Measurements from ENCODE around the gene ACSS1. TPM values are rescaled to one million over a fixed set of nuclear protein-coding genes. Genes with fewer than 3 reads are reported as not detected.

ACSS1 gene
- total and polyA plus RNA-seq, 7 donors = 20.1 to 41.0 (median 27.1) TPM

DNA sequence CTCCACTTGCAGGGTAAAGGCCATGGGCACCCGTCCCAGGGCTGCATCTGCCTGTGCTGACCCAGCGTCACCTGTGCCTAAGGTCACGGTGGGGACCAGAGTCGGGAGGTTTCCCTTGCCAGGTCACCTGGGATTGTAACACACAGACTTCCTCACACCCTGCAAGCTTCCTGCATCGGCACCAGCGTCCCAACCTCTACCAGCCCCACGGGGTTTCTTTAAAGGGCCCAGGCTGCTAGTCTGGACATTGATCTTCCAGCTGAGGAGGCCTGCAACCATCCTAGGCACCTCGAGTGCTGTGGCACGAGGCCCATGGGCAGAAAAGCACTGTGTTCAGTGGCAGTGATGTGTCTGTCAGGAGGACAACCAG, 12.6 kb downstream of the ACSS1 start:
- no peak overlapping the region for H3K4me3 ChIP-seq
- DNase-seq = peak; percentile 58
- intact Hi-C loops (cut with DNase I) = loop anchor here (10.0 kb wide), 1 partner anchor 1411 kb away; the partner anchor contains the start of gene CST3
- no peak overlapping the region for H3K27ac ChIP-seq
- H3K27me3 ChIP-seq = no peaks in the 10 kb centered on the region
- H3K4me1 ChIP-seq = peaks cover 0 to 79% (median 60%) of the 10 kb centered on the region in 4 donors
- H3K9me3 ChIP-seq = no peaks in the 10 kb centered on the region
- no peak for TF ChIP-seq EP300 (IDR thresholded peaks at IDR 0.05)
- TF ChIP-seq, protein P1, sequence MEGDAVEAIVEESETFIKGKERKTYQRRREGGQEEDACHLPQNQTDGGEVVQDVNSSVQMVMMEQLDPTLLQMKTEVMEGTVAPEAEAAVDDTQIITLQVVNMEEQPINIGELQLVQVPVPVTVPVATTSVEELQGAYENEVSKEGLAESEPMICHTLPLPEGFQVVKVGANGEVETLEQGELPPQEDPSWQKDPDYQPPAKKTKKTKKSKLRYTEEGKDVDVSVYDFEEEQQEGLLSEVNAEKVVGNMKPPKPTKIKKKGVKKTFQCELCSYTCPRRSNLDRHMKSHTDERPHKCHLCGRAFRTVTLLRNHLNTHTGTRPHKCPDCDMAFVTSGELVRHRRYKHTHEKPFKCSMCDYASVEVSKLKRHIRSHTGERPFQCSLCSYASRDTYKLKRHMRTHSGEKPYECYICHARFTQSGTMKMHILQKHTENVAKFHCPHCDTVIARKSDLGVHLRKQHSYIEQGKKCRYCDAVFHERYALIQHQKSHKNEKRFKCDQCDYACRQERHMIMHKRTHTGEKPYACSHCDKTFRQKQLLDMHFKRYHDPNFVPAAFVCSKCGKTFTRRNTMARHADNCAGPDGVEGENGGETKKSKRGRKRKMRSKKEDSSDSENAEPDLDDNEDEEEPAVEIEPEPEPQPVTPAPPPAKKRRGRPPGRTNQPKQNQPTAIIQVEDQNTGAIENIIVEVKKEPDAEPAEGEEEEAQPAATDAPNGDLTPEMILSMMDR (IDR thresholded peaks at IDR 0.05) = no peak
- peaks cover 8 to 32% (median 19%) of the 10 kb centered on the region in 4 donors for H3K36me3 ChIP-seq
- WGBS, 2 donors = 59 to 66% methylated on average over 9 of the region's 9 CpGs

DNA sequence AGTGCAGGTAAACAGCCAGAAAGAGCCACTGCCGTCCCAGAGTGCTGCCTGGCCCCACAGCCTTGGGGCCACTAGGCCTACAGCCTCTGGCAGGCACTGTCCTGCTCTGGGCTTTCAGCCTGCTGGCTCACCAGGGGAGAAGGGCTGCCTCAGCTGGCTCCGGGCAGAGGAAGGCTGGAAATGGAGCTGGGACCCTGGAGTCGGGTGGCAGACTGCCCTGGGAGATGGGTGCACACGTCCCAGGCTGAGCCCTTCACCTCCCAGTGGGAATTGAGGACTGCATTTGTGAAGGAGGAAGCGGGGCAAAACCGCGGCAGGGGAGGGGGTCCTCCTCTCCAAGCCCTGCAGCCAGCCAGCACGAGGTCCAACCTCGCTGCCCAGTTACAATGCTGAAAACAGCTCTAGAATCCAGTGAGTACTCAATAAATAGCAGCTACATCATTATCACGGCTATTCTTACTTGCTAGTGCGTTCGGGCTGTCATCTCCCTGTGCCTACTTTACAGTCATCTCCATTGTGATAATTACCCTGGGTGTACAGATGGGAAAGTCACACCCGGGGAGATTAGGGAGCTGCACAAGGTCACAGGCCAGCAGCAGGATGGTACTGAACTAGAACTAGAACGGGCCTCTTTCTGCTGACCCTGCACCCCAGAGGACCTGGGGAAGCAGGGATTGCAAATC, 13.1 kb downstream of the ACSS1 start:
- Histone ChIP-seq H3K9me3 (no peaks in the 10 kb centered on the region), H3K27me3 (no peaks in the 10 kb centered on the region), H3K4me3 (no peak overlapping the region), H3K27ac (peak overlapping the region in 1 of 4 donors; percentile 88), H3K4me1 (peaks cover 0 to 79% (median 60%) of the 10 kb centered on the region in 4 donors), H3K36me3 (peaks cover 8 to 32% (median 19%) of the 10 kb centered on the region in 4 donors)
- 73 to 79% methylated on average over 14 of the region's 14 CpGs for WGBS, 2 donors
- intact Hi-C loops (cut with DNase I) = loop anchor here (10.0 kb wide), 1 partner anchor 1410 kb away; the partner anchor contains the start of gene CST3
- TF ChIP-seq POLR2AphosphoS5 (IDR thresholded peaks at IDR 0.05) = no peak
- TF ChIP-seq POLR2A (IDR thresholded peaks at IDR 0.05) = no peak
- TF ChIP-seq EP300 (IDR thresholded peaks at IDR 0.05) = no peak
- TF ChIP-seq, protein P1 (IDR thresholded peaks at IDR 0.05) = no peak
- DNase-seq = peak; percentile 64

DNA sequence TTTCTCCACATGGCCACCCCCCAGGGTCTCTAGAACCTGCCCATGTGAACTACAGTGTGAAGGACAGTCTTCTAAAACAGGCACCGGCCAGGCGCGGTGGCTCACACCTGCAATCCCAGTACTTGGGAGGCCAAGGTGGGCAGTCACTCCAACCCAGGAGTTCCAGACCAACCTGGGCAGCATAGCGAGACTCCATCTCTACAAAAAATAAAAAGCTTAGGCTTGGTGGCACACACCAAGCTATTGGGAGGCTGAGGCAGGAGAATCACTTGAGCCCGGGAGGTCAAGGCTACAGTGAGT, 13.7 kb downstream of the ACSS1 start:
- Histone ChIP-seq H3K27me3 (no peaks in the 10 kb centered on the region), H3K4me1 (peaks cover 0 to 79% (median 59%) of the 10 kb centered on the region in 4 donors), H3K4me3 (no peak overlapping the region), H3K36me3 (peaks cover 8 to 32% (median 19%) of the 10 kb centered on the region in 4 donors), H3K9me3 (no peaks in the 10 kb centered on the region), H3K27ac (peak overlapping the region in 2 of 4 donors; percentile 88 to 93)
- intact Hi-C loops (cut with DNase I) = loop anchor here (10.0 kb wide), 1 partner anchor 1409 kb away; the partner anchor contains the start of gene CST3
- peak; percentile 60 for DNase-seq
- TF ChIP-seq POLR2AphosphoS5 (IDR thresholded peaks at IDR 0.05) (no peak), EP300 (IDR thresholded peaks at IDR 0.05) (no peak), POLR2A (IDR thresholded peaks at IDR 0.05) (no peak)
- TF ChIP-seq, protein P1 (IDR thresholded peaks at IDR 0.05) = no peak
- 97 to 98% methylated on average over 5 of the region's 5 CpGs for WGBS, 2 donors

DNA sequence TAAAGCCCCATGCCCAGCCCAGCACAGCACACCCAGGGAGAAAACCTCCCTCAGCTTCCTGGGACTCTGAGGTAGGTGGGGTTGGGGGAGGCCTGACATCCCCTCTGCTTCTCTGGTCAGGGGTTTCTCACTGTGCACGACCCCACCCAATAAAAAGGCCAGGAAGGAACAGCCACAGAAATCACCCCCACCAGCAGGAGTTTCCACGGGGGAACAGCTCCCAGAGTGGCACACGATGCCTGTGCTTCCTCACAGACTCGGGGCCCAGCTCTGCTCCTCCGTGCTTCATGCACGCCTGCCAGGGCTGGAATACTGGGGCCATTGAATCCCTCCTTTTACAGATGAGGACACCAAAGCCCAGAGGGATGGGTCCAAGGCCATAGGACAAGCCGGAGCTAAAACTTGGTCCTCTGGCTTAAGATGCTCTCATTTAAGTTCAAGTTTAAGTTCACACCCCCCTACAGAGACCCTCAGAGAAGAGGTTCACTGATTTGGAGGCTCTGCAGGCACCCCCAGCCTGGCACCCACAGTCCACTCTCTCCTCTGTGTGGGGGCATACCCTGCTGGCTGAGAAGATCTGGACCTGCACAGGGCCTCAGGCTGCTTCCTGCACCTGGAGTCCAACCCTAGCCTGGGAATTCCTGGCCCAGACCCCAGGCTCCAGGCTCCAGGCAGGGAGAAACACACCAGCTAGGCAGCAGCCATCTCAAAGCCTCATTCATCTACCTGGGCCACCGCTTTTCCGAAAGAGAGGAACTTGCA, 14.3 kb downstream of the ACSS1 start:
- TF ChIP-seq POLR2AphosphoS5 (IDR thresholded peaks at IDR 0.05) (no peak), POLR2A (IDR thresholded peaks at IDR 0.05) (no peak), EP300 (IDR thresholded peaks at IDR 0.05) (no peak)
- TF ChIP-seq, protein P1 (IDR thresholded peaks at IDR 0.05) = no peak
- peaks cover 0 to 79% (median 59%) of the 10 kb centered on the region in 4 donors for H3K4me1 ChIP-seq
- H3K9me3 ChIP-seq = no peaks in the 10 kb centered on the region
- peaks cover 8 to 32% (median 19%) of the 10 kb centered on the region in 4 donors for H3K36me3 ChIP-seq
- 82 to 87% methylated on average over 9 of the region's 9 CpGs for WGBS, 2 donors
- H3K27ac ChIP-seq = peak overlapping the region; percentile 52 to 93 (median 88)
- intact Hi-C loops (cut with DNase I) = loop anchor here (10.0 kb wide), 1 partner anchor 1409 kb away; the partner anchor contains the start of gene CST3
- DNase-seq = no peak
- no peak overlapping the region for H3K4me3 ChIP-seq
- H3K27me3 ChIP-seq = no peaks in the 10 kb centered on the region
